Fibroblast of lung (primary cell): ENCODE data around the gene EDN2.

Source experiments
- EZH2 ChIP-seq: IDR thresholded peaks from 2 replicates; pipeline ENCODE4 v1.5.1; 2012; ENCODE audit warnings: low read length, control low read depth, mild to moderate bottlenecking; ENCODE audit errors: missing control alignments
- TF ChIP-seq, protein P1 (sequence below), 2 donors: IDR thresholded peaks in 1 of 2; conservative IDR thresholded peaks in 1 of 2; 1 replicate in 1 of 2; 2 replicates in 1 of 2; pipeline ENCODE4 v1.5.1; 2011 to 2012; ENCODE audit warnings: low read length in 2 of 2, control low read depth in 1 of 2, inconsistent platforms in 1 of 2, low read depth in 1 of 2, mild to moderate bottlenecking in 1 of 2

DNA sequence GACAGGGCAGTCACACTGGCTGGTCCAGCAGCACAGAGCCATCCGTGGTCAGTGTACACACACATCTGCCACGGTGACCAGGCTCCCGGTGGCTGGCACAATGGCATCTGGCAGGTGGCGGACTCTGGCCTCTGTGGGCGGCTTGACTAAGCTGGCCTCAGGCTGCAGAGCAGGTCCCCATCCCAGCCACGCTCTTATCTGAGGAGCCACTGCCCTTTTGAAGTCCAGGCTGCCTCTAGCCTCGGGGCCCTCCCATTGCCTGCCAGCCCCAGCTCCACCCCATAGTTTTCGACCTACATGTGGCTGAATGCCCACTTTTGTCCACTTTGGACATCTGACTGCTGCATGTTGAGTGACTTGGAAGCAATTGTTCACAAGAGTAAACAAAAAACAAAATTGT, 29.9 kb upstream of the EDN2 start:
- TF ChIP-seq, protein P1, sequence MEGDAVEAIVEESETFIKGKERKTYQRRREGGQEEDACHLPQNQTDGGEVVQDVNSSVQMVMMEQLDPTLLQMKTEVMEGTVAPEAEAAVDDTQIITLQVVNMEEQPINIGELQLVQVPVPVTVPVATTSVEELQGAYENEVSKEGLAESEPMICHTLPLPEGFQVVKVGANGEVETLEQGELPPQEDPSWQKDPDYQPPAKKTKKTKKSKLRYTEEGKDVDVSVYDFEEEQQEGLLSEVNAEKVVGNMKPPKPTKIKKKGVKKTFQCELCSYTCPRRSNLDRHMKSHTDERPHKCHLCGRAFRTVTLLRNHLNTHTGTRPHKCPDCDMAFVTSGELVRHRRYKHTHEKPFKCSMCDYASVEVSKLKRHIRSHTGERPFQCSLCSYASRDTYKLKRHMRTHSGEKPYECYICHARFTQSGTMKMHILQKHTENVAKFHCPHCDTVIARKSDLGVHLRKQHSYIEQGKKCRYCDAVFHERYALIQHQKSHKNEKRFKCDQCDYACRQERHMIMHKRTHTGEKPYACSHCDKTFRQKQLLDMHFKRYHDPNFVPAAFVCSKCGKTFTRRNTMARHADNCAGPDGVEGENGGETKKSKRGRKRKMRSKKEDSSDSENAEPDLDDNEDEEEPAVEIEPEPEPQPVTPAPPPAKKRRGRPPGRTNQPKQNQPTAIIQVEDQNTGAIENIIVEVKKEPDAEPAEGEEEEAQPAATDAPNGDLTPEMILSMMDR (conservative IDR thresholded peaks at IDR 0.05 in 1 of 2, IDR thresholded peaks at IDR 0.05 in 1 of 2; ENCODE audit: low read depth in 1 of 2, low read length in 2 of 2) = no peak
- TF ChIP-seq EZH2 = no peak
